OCI-LY1 (cell line): ENCODE measurements around the gene KDM7A.

Experiments
- CTCF ChIP-seq: fragments of 200-600 bp; sonication (generic), shearing (Covaris generic); IDR thresholded peaks from 2 replicates; pipeline ENCODE4 v1.5.1; 2017; ENCODE audit warnings: mild to moderate bottlenecking, antibody characterized with exemption, low read length, moderate library complexity, mixed read lengths
- EZH2 ChIP-seq: fragments of 200-600 bp; sonication (generic), shearing (Covaris generic); IDR thresholded peaks from 2 replicates; pipeline ENCODE4 v1.8.0; 2017; ENCODE audit warnings: borderline replicate concordance, mixed run types, mild to moderate bottlenecking, antibody characterized with exemption, low read length, moderate library complexity, mixed read lengths

- TF ChIP-seq CTCF = no peak
- TF ChIP-seq EZH2 = no peak
These were observed 49.2 kb downstream of the KDM7A start for GRCh38 chr7:140127360-140128127.
